ENCODE data around the gene DPM2.

DPM2 gene

DNA sequence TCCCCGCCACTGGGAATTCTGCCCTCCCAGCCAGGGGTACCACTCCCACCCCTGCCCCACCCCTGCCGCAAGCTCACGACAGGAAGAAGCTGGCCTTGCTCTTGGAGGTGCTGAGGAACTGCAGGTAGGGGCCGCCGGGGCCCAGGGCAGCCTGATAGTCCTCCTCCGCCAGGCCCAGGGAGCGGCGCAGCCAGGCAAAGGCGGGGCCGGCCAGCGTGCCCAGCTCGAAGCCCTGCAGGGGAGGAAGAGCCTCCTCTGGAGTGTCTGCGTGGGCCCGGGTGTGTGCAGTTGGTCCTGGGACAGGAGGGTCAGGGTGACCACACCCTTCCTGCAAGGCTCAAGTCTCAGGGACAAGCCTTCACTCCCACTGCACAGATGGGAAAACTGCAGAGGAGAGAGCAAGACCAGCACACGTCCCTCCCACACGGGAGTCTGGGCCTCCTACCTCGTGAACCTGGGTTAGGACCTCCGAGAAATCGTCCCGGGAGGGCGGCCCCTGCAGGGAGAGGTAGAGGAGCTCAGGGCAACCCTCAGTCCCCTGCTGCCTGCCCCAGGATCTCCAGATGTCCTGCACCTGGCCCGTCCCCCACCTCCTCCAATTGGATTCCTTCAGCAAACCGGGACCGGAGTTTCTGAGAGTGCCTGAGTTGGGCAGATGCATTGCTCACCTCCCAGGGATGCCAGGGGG, 9.5 kb downstream of the DPM2 start:
- TF ChIP-seq, protein P1, sequence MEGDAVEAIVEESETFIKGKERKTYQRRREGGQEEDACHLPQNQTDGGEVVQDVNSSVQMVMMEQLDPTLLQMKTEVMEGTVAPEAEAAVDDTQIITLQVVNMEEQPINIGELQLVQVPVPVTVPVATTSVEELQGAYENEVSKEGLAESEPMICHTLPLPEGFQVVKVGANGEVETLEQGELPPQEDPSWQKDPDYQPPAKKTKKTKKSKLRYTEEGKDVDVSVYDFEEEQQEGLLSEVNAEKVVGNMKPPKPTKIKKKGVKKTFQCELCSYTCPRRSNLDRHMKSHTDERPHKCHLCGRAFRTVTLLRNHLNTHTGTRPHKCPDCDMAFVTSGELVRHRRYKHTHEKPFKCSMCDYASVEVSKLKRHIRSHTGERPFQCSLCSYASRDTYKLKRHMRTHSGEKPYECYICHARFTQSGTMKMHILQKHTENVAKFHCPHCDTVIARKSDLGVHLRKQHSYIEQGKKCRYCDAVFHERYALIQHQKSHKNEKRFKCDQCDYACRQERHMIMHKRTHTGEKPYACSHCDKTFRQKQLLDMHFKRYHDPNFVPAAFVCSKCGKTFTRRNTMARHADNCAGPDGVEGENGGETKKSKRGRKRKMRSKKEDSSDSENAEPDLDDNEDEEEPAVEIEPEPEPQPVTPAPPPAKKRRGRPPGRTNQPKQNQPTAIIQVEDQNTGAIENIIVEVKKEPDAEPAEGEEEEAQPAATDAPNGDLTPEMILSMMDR (IDR thresholded peaks at IDR 0.05), result no peak
- no peak overlapping the region for H3K27ac ChIP-seq
- DNase-seq (ENCODE audit: low spot score), result no peak
- peak overlapping the region; percentile 51 for H3K4me3 ChIP-seq

DNA sequence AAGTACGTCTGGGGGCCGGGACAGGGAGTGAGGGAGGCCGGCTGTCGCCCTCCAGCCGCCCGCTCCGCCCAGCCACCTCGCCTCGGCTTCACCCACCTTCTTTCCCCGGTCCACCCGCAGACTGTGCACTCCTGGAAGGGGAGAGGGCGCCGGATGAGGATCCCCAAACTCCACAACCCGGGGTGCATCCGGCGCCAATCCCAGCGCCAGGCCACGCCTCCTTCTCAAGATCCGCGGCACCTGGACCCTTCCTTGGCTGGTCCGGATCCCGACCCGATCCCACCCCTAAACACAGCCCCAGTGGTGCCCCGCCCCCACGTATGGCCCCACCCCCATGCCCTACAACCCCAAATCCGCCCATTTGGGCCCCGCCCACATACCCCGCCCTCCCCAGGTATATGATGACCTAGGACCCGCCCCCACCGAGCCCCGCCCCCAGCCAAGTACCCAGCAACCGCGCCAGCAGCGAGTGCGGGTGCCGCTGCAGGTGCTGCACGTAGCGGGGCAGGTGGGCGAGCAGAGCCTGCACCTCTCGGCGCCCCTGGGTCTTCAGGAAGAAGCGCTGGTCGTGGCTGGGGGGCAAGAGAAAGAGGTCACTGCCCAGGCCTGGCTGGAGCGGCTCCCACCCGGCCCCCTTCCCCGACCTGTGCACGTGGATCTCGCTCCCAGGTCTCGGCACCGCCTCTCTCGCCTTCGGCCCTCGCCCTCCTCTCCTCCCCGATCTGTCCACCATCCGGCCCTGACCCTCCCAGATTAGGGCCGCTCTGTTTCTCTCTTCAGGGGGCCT, 10.3 kb downstream of the DPM2 start:
- DNase-seq (ENCODE audit: low spot score), result no peak
- TF ChIP-seq, protein P1 (IDR thresholded peaks at IDR 0.05), result no peak
- H3K4me3 ChIP-seq, result peak overlapping the region; percentile 51
- H3K27ac ChIP-seq, result no peak overlapping the region

DNA sequence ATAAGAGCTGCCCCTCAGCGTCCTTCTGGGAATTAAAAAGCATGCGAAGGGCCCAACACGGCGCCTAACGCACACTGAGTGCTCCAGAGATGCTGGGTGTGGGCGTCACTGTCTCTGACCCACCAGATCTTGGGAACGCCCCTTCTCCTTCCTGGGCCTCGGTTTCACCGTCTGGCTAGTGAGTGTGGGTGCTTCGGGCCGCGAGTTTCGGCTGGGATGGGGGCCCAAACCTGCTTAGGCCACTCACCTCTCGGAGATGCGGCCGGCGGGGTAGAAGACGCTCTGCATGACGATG, 10.8 kb downstream of the DPM2 start:
- no peak for DNase-seq (ENCODE audit: low spot score)
- Histone ChIP-seq H3K27ac (no peak overlapping the region), H3K4me3 (peak overlapping the region; percentile 51)
- TF ChIP-seq, protein P1 (IDR thresholded peaks at IDR 0.05), result no peak

DNA sequence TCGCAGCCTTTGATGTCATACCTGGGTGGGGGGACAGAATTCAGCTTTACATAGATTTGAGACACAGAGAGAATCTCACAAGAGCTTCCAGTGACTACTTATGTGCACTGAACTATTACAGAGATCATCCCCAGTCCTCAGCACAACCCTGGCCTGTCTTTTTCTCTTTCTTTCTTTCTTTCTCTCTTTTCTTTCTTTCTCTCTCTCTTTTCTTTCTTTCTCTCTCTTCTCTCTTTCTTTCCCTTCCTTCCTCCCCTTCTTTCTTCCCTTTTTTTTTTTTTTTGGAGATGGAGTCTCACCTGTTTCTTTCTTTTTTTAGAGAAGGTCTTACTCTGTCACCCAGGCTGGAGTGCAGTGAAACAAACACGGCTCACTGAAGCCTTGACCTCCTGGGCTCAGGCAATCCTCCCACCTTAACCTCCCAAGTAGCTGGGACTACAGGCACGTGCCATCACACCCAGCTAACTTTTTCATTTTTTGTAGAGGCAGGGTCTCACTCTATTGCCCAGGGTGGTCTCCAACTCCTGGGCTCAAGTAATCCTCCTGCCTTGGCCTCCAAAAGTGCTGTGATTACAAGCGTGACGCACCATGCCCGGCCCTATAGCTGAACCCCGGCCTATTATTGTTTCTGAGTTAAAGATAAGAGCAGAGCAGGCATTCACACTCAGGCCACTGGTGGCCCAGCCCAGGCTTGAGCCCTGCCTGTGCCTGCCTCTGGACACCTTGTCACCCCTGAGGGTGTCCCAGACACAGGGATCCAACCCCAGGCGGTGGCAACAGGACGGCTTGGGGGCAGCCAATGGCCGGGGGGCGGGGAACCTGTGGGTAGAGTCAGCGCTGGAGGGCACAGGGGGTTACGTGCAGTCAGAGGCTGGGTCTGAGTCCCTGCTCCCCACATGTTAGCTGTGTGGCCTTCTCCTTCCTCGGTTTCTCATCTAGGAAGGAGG, 11.4 kb downstream of the DPM2 start:
- no peak for DNase-seq (ENCODE audit: low spot score)
- H3K27ac ChIP-seq, result no peak overlapping the region
- no peak overlapping the region for H3K4me3 ChIP-seq
- TF ChIP-seq, protein P1 (IDR thresholded peaks at IDR 0.05), result no peak

DNA sequence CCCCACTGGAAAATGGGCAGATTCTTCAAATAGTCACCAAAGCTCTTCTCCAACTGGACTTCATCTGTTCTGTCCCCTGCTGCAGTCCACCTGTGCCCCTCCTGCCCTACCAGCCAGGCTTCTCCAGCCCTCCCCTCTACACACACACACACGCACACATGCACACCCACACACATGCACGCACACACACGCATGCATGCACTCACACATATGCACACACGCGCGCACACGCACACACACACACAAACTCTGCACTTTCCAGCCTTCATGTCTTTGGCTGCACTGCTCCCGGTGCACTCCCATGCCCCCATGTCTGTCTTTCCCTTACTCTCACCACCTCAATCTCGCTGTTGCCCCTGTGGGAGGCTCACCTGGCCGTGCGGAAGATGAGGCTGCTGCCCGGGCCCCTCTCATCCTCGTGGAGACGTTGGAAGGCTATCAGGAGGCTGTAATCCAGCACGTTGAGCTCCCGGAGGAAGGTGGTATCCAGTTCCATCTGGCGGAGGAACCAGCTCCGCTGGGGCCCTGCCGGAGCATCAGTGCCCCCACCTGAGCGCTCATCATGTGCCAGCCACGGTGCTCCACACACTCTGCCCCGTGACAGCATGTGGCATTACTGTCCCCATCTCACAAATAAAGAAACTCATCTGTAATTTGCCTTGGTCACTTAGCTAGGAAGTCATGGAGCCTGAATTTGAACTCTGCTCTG, 12.8 kb downstream of the DPM2 start:
- DNase-seq (ENCODE audit: low spot score), result no peak
- TF ChIP-seq, protein P1 (IDR thresholded peaks at IDR 0.05), result no peak
- H3K4me3 ChIP-seq, result no peak overlapping the region
- H3K27ac ChIP-seq, result no peak overlapping the region

DNA sequence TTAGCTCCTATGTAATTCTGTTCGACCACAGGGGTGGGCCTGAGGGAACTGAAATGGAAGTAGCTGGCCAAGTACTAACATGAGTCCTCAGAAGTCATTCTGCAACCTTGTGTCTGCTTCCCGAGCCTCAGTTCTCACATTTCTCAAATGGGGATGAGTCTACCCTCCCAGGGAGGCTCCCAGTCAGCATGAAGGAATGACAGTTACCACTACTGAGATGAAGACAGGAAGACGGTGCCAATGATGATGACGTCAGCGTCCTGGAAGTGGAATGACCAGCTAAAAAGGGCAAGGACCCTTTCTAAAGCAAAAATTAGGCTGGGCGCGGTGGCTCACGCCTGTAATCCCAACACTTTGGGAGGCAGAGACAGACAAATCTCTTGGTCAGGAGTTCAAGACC, 13.9 kb downstream of the DPM2 start:
- DNase-seq (ENCODE audit: low spot score), result no peak
- TF ChIP-seq, protein P1 (IDR thresholded peaks at IDR 0.05), result no peak
- Histone ChIP-seq H3K27ac (no peak overlapping the region), H3K4me3 (no peak overlapping the region)

Data from coronary artery (tissue), 2 donors.